T-helper 17 cell (primary cell): ENCODE data around the gene AKT1. TPM values are rescaled to one million over a fixed set of nuclear protein-coding genes. Genes with fewer than 3 reads are reported as not detected.

Source experiments
- ATAC-seq: fragments of 150-1000 bp; cut with Tn5 transposase; 2 replicates; pipeline ENCODE4 v1.10.0; 2021; ENCODE audit warnings: mild to moderate bottlenecking, moderate library complexity
- DNase-seq, 3 donors: peaks; one replicate each; pipeline versions ENCODE4 v3.0.0 to v3.0.0-alpha.2; 2020 to 2021
- H3K9me3 ChIP-seq: one replicate; pipeline ENCODE4 v1.7.0; 2013; ENCODE audit warnings: low read length, mild to moderate bottlenecking; ENCODE audit not compliant: control insufficient read depth, poor library complexity, severe bottlenecking
- H3K27ac Mint-ChIP-seq: one replicate; pipeline ENCODE4 v1.8.0; 2022; ENCODE audit warnings: mild to moderate bottlenecking, moderate library complexity, mixed read lengths
- H3K27me3 Mint-ChIP-seq: one replicate; pipeline ENCODE4 v1.8.0; 2022; ENCODE audit warnings: mixed read lengths
- H3K36me3 Mint-ChIP-seq: one replicate; pipeline ENCODE4 v1.8.0; 2022; ENCODE audit warnings: low read depth, mixed read lengths
- H3K4me1 Mint-ChIP-seq: one replicate; pipeline ENCODE4 v1.8.0; 2022; ENCODE audit warnings: mild to moderate bottlenecking, mixed read lengths
- H3K4me3 Mint-ChIP-seq: one replicate; pipeline ENCODE4 v1.8.0; 2022; ENCODE audit warnings: mild to moderate bottlenecking, moderate library complexity, mixed read lengths
- total RNA-seq, 4 donors: library from RNA in 2 of 4; stranded (reverse) in 2 of 4; gene quantifications; one replicate each; pipeline ENCODE4 v1.2.3 and lab custom pipeline; 2022 to 2026

Gene AKT1
- total RNA-seq, 2 donors from 2014 or later = 72.4 to 77.2 TPM

- Mint-ChIP-seq H3K27me3 (no peaks in the 10 kb centered on the region), H3K27ac (no peak overlapping the region), H3K4me3 (no peak overlapping the region), H3K4me1 (peaks cover 11% of the 10 kb centered on the region), H3K36me3 (peaks cover 6% of the 10 kb centered on the region)
- ATAC-seq (no peak), DNase-seq (no peak)
- H3K9me3 ChIP-seq = no peaks in the 10 kb centered on the region
These were observed 30.0 kb downstream of the AKT1 start for GRCh38 chr14:104765517-104765916.

GRCh38 chr14:104758981-104759969 is 36.3 kb downstream of the AKT1 start:
- no peaks in the 10 kb centered on the region for H3K9me3 ChIP-seq
- Mint-ChIP-seq H3K27me3 (no peaks in the 10 kb centered on the region), H3K4me3 (no peak overlapping the region), H3K4me1 (peaks cover 25% of the 10 kb centered on the region), H3K27ac (peak overlapping the region; percentile 54), H3K36me3 (peaks cover 6% of the 10 kb centered on the region)
- ATAC-seq = no peak
- no peak for DNase-seq

- H3K27ac Mint-ChIP-seq = no peak overlapping the region
- H3K36me3 Mint-ChIP-seq = peaks cover 8% of the 10 kb centered on the region
- H3K4me3 Mint-ChIP-seq = peak overlapping the region; percentile 33
- no peak for ATAC-seq
- DNase-seq = no peak
- no peaks in the 10 kb centered on the region for H3K9me3 ChIP-seq
- no peaks in the 10 kb centered on the region for H3K27me3 Mint-ChIP-seq
- H3K4me1 Mint-ChIP-seq = peaks cover 36% of the 10 kb centered on the region
These were observed 37.7 kb downstream of the AKT1 start for GRCh38 chr14:104757681-104758392.

GRCh38 chr14:104757238-104757585 is 38.3 kb downstream of the AKT1 start:
- no peaks in the 10 kb centered on the region for H3K9me3 ChIP-seq
- ATAC-seq (no peak), DNase-seq (no peak)
- Mint-ChIP-seq H3K27me3 (no peaks in the 10 kb centered on the region), H3K4me3 (no peak overlapping the region), H3K27ac (no peak overlapping the region), H3K4me1 (peaks cover 36% of the 10 kb centered on the region), H3K36me3 (peaks cover 6% of the 10 kb centered on the region)

GRCh38 chr14:104756477-104757237 is 38.9 kb downstream of the AKT1 start:
- ATAC-seq = no peak
- H3K4me3 Mint-ChIP-seq = peak overlapping the region; percentile 28
- no peak for DNase-seq
- no peaks in the 10 kb centered on the region for H3K9me3 ChIP-seq
- H3K27me3 Mint-ChIP-seq = no peaks in the 10 kb centered on the region
- no peak overlapping the region for H3K27ac Mint-ChIP-seq
- peaks cover 5% of the 10 kb centered on the region for H3K36me3 Mint-ChIP-seq
- H3K4me1 Mint-ChIP-seq = peaks cover 34% of the 10 kb centered on the region

GRCh38 chr14:104755621-104756020 is 39.9 kb downstream of the AKT1 start:
- no peaks in the 10 kb centered on the region for H3K9me3 ChIP-seq
- H3K36me3 Mint-ChIP-seq = peaks cover 3% of the 10 kb centered on the region
- no peak overlapping the region for H3K4me3 Mint-ChIP-seq
- H3K27ac Mint-ChIP-seq = peak overlapping the region; percentile 69
- peaks cover 26% of the 10 kb centered on the region for H3K4me1 Mint-ChIP-seq
- DNase-seq (no peak), ATAC-seq (no peak)
- no peaks in the 10 kb centered on the region for H3K27me3 Mint-ChIP-seq

GRCh38 chr14:104754213-104754851 is 41.2 kb downstream of the AKT1 start:
- Mint-ChIP-seq H3K27ac (peak overlapping the region; percentile 88), H3K27me3 (no peaks in the 10 kb centered on the region), H3K4me1 (peaks cover 26% of the 10 kb centered on the region), H3K4me3 (peak overlapping the region; percentile 96), H3K36me3 (peaks cover 3% of the 10 kb centered on the region)
- H3K9me3 ChIP-seq = no peaks in the 10 kb centered on the region
- DNase-seq (no peak), ATAC-seq (no peak)

GRCh38 chr14:104753528-104754212 is 41.9 kb downstream of the AKT1 start:
- peak overlapping the region; percentile 96 for H3K4me3 Mint-ChIP-seq
- H3K4me1 Mint-ChIP-seq = peaks cover 26% of the 10 kb centered on the region
- DNase-seq = no peak
- no peak for ATAC-seq
- peaks cover 3% of the 10 kb centered on the region for H3K36me3 Mint-ChIP-seq
- H3K27ac Mint-ChIP-seq = peak overlapping the region; percentile 88
- H3K9me3 ChIP-seq = no peaks in the 10 kb centered on the region
- no peaks in the 10 kb centered on the region for H3K27me3 Mint-ChIP-seq

GRCh38 chr14:104752735-104753527 is 42.6 kb downstream of the AKT1 start, which contains the start of gene SIVA1:
SIVA1 (plus strand) TSS chr14:104753147; CDS start chr14:104753202, 55 bp downstream.
- Mint-ChIP-seq H3K27ac (peak within 1 kb of the TSS; percentile 88), H3K27me3 (no peaks in the 10 kb centered on the region), H3K4me3 (peak within 1 kb of the TSS; percentile 96), H3K4me1 (peaks cover 26% of the 10 kb centered on the region), H3K36me3 (peaks cover 3% of the 10 kb centered on the region)
- peak; percentile 99 for DNase-seq
- H3K9me3 ChIP-seq = no peaks in the 10 kb centered on the region
- ATAC-seq = peak; percentile 91

- no peaks in the 10 kb centered on the region for H3K9me3 ChIP-seq
- Mint-ChIP-seq H3K4me3 (peak overlapping the region; percentile 96), H3K4me1 (peaks cover 23% of the 10 kb centered on the region), H3K27ac (peak overlapping the region; percentile 88), H3K36me3 (peaks cover 3% of the 10 kb centered on the region), H3K27me3 (no peaks in the 10 kb centered on the region)
- DNase-seq = no peak
- ATAC-seq = no peak
These were observed 43.2 kb downstream of the AKT1 start for GRCh38 chr14:104752423-104752734.

GRCh38 chr14:104751539-104752422 is 43.8 kb downstream of the AKT1 start:
- ATAC-seq (no peak), DNase-seq (peak in 1 of 3 donors; percentile 14)
- H3K27ac Mint-ChIP-seq = peak overlapping the region; percentile 88
- peaks cover 3% of the 10 kb centered on the region for H3K36me3 Mint-ChIP-seq
- peak overlapping the region; percentile 96 for H3K4me3 Mint-ChIP-seq
- H3K27me3 Mint-ChIP-seq = no peaks in the 10 kb centered on the region
- peaks cover 19% of the 10 kb centered on the region for H3K4me1 Mint-ChIP-seq
- H3K9me3 ChIP-seq = no peaks in the 10 kb centered on the region
